ENCODE data around the gene IFT122. TPM values are rescaled to one million over a fixed set of nuclear protein-coding genes. Genes with fewer than 3 reads are reported as not detected.

Gene IFT122
- total RNA-seq, 2 experiments from 2014 or later: 21.6 to 37.0 TPM

DNA sequence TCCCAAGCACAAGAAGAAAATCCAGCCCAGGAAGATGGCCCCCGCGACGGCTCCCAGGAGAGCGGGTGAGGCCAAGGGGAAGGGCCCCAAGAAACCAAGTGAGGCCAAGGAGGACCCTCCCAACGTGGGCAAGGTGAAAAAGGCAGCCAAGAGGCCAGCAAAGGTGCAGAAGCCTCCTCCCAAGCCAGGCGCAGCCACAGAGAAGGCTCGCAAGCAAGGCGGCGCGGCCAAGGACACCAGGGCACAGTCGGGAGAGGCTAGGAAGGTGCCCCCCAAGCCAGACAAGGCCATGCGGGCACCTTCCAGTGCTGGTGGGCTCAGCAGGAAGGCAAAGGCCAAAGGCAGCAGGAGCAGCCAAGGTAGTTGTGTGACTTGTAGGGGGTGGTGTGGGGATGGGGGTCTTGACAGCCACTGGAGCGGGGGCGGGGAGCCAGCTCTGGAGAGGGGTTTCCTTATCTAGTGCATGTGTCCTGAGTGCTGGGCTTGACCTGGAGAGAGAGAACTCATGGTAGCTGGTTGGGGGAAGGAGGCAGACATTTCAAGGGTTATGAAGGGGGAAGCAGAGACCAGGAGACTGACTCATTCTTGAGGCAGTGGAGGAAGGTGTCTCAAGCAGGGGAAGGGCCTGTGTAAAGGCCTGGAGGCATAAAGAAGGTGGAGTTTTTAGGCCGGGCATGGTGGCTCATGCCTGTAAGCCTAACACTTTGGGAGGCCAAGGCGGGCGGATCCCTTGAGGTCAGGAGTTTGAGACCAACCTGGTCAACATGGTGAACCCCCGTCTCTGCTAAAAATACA, 109.2 kb downstream of the IFT122 start:
- no peaks in the 10 kb centered on the region for H3K79me2 ChIP-seq (ENCODE audit: insufficient read depth, low read depth, low read length)
- H3K4me1 ChIP-seq (ENCODE audit: insufficient read depth, low read length, poor library complexity, severe bottlenecking): peaks cover 11% of the 10 kb centered on the region
- TF ChIP-seq CTCF (conservative IDR thresholded peaks at IDR 0.05; ENCODE audit: low read length): no peak
- no peak for TF ChIP-seq EZH2phosphoT487 (IDR thresholded peaks at IDR 0.05; ENCODE audit: borderline replicate concordance, low read depth, low read length)
- ChIA-PET CTCF (ENCODE audit: unreplicated experiment) (no interaction called here), POLR2A (interaction anchor here (0.9 to 1.1 kb wide), 2 partner anchors 10 to 28 kb away, joined by 3 to 5 read pairs; no protein-coding TSS in a partner anchor)
- H3K9me2 ChIP-seq (ENCODE audit: insufficient read depth, low read length): no peaks in the 10 kb centered on the region
- H3K9me3 ChIP-seq (ENCODE audit: low read length): no peaks in the 10 kb centered on the region
- no peak overlapping the region for H3K4me3 ChIP-seq (ENCODE audit: low read depth, low read length, poor library complexity, severe bottlenecking)
- no peaks in the 10 kb centered on the region for H3K36me3 ChIP-seq (ENCODE audit: insufficient read depth, low read length)
- intact Hi-C loops (cut with micrococcal nuclease; ENCODE audit: unreplicated experiment): no loop called here
- no peaks in the 10 kb centered on the region for H4K20me1 ChIP-seq (ENCODE audit: insufficient read depth, low read length)
- no peak overlapping the region for H3K27ac ChIP-seq (ENCODE audit: low read depth, low read length, poor library complexity, severe bottlenecking)
- DNase-seq (ENCODE audit: low spot score): no peak
- no TSS peak for BruUV-seq (replicated peaks)
- no peak overlapping the region for H2AFZ ChIP-seq (ENCODE audit: low read length)
- no peak overlapping the region for H3K4me2 ChIP-seq (ENCODE audit: low read length)

- Histone ChIP-seq H4K20me1 (ENCODE audit: insufficient read depth, low read length) (no peaks in the 10 kb centered on the region), H3K9me2 (ENCODE audit: insufficient read depth, low read length) (no peaks in the 10 kb centered on the region), H3K36me3 (ENCODE audit: insufficient read depth, low read length) (no peaks in the 10 kb centered on the region), H2AFZ (ENCODE audit: low read length) (no peak overlapping the region), H3K4me1 (ENCODE audit: insufficient read depth, low read length, poor library complexity, severe bottlenecking) (peaks cover 17% of the 10 kb centered on the region), H3K4me3 (ENCODE audit: low read depth, low read length, poor library complexity, severe bottlenecking) (no peak overlapping the region), H3K4me2 (ENCODE audit: low read length) (no peak overlapping the region), H3K27ac (ENCODE audit: low read depth, low read length, poor library complexity, severe bottlenecking) (no peak overlapping the region), H3K9me3 (ENCODE audit: low read length) (no peaks in the 10 kb centered on the region), H3K79me2 (ENCODE audit: insufficient read depth, low read depth, low read length) (no peaks in the 10 kb centered on the region)
- no TSS peak for BruUV-seq (replicated peaks)
- DNase-seq (ENCODE audit: low spot score): no peak
- ChIA-PET POLR2A (interaction anchor here (0.9 to 1.1 kb wide), 3 partner anchors 9 to 678 kb away, joined by 3 to 5 read pairs (median 3); no protein-coding TSS in a partner anchor), CTCF (ENCODE audit: unreplicated experiment) (no interaction called here)
- TF ChIP-seq CTCF (conservative IDR thresholded peaks at IDR 0.05; ENCODE audit: low read length) (no peak), EZH2phosphoT487 (IDR thresholded peaks at IDR 0.05; ENCODE audit: borderline replicate concordance, low read depth, low read length) (no peak)
- intact Hi-C loops (cut with micrococcal nuclease; ENCODE audit: unreplicated experiment): no loop called here
Observed at GRCh38 chr3:129549805-129550204, 109.8 kb downstream of the IFT122 start.
